Stimulated activated CD4-positive, alpha-beta T cell treated with anti-CD3 and anti-CD28 coated beads, Interleukin-12 subunit alpha, Interleukin-12 subunit beta, amount 100 ng/mL, for 48 hours (primary cell): ENCODE results near the gene P2RY14.

Experiments used
- DNase-seq, 3 donors: peaks; one replicate each; pipeline ENCODE4 v3.0.0-alpha.2; 2020; ENCODE audit warnings: low read depth in 2 of 3, low spot score in 1 of 3

P2RY14 gene

DNA sequence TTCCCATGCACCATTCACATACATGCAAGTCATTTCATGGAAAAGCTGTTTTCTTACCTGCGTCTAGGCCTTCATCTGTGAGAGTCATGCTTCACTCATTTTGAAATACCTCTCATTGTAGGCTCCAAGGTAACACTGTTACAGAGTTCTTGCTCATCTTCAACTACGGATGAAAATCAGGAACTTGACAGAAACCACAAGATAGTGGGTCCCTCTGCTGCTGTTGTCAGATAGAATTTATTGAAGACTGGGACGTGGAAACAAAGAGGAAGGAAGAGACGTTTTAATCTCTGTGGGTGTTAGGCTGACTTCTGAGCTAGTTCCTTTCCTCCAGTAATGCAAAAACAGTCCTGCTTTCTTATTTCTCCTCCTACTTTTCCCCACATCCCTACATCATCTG, at the start of gene P2RY14:
P2RY14 (minus strand) TSS at position 313 of the 400 bp plus-strand sequence. CDS start 64,226 bp downstream, outside the sequence.
- no peak for DNase-seq

GRCh38 chr3:151327571-151328198, 49.3 kb upstream of the P2RY14 start:
- no peak for DNase-seq

- DNase-seq: no peak
Measured at GRCh38 chr3:151322511-151322910, 44.2 kb upstream of the P2RY14 start.

- DNase-seq: no peak
Measured at GRCh38 chr3:151321526-151321925, 43.2 kb upstream of the P2RY14 start.

GRCh38 chr3:151320131-151320530, 41.8 kb upstream of the P2RY14 start:
- DNase-seq: no peak

DNA sequence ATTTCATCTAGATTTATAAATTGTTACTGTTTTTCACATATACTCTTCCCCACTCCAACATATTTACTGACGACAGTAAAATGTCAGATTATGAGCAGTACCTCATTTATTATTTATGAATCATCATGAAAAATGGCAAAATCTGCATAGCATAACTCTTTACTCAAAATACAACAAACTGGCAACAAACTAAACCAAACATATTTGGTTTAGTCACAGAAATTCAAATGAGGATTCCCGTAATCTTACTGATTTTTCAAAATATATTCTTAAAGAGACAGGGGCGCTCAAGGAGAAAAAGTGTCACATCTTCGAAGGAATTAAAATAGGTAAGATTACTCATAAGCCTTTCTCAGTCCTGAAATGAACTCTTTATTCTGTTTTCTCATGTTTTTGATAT, 41.3 kb upstream of the P2RY14 start:
- DNase-seq: no peak

- DNase-seq: no peak
Measured at GRCh38 chr3:151318991-151319390, 40.6 kb upstream of the P2RY14 start.

- DNase-seq: no peak
Measured at GRCh38 chr3:151318313-151318712, 40.0 kb upstream of the P2RY14 start.

GRCh38 chr3:151316267-151316991, 38.1 kb upstream of the P2RY14 start, which contains the start of gene GPR87:
Gene GPR87 (minus strand): TSS chr3:151316820. CDS start chr3:151300100, 16,720 bp downstream.
- DNase-seq: no peak

- DNase-seq: no peak
Measured at GRCh38 chr3:151315846-151316245, 37.5 kb upstream of the P2RY14 start.

- DNase-seq: no peak
Measured at GRCh38 chr3:151315136-151315535, 36.8 kb upstream of the P2RY14 start.

DNA sequence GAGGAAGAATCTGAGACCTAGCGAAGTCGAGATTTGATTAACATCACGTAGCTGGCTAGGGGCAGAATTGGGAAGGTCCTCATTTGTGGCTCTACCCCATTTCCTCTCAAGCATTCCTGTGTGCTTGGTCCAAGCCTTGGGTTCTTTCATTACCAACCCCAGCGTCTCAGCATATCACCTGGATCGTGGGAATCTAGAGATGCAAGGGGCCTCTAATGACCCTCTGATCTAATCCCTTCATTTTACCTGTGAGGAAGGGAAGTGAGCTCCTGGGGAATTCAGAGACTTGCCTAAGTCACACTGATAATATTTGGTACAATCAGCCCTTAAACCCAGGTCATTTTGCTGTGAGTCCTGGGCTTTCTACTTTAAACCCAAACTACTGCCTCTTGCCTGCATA, 36.3 kb upstream of the P2RY14 start:
- DNase-seq: no peak

GRCh38 chr3:151314137-151314536, 35.8 kb upstream of the P2RY14 start:
- no peak for DNase-seq

- no peak for DNase-seq
Measured at GRCh38 chr3:151312972-151313371, 34.6 kb upstream of the P2RY14 start.

GRCh38 chr3:151309566-151309965, 31.2 kb upstream of the P2RY14 start:
- DNase-seq: no peak

DNA sequence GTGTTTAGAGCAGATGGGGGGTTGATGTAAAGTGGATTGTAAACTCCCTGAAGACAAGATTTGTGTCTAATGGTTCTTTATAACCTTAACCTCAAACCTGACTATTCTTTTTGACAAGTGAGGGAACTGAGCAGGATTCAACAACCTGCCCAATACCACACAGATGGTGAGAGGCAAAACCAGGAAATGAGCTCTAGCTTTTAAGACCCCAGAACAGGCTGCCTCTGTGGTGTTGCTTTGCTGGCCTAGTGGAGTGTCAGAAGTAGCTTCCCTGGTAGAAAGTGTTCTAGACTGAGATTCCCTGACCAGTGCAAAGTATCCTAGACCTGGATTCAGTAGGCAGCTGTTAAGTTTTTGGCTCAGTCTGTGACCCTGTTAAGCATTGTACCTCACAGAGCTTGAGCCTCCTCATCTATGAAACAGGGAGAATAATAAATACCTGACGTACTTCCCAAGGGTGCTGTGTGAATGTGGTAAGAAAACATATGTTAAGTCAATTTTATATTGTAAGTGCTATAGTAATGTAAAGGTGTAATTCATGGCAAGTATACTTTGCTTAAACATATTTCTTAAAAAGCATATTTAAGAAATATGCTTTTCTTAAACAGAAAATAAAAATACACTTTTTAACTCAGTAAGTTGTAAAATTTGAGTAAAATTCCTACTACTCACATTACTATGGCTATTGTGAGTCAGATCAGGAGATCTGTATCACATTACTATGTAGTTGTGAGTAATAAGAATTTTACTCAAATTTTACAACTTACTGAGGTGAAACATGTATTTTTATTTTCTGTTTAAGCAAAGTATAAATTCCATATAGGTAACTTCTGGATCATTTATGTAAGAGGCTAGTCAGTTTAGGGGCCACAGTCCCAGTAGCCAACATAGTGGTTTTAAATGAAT, 29.5 kb upstream of the P2RY14 start:
- no peak for DNase-seq

DNA sequence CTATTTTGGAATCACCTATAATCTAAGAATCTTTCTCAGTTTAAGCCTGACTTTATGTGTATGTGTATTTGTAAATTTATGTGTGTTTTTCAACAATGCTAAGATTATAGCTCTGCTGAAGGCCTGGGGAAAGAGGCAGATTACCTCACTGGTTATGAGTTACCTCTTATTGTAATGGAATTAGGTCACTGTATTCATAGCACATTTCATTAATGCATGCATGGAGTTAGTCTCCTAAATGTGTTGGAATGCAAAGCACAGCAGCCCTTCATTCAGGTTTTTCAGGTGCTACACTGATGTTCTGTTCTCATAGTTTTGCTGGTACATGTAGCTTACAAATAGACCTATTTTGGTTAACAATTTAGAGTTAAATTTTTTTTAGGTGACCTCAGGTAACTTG, 28.8 kb upstream of the P2RY14 start:
- no peak for DNase-seq

GRCh38 chr3:151306168-151306810, 27.9 kb upstream of the P2RY14 start:
- DNase-seq: no peak

GRCh38 chr3:151305775-151306151, 27.4 kb upstream of the P2RY14 start:
- DNase-seq: no peak

DNA sequence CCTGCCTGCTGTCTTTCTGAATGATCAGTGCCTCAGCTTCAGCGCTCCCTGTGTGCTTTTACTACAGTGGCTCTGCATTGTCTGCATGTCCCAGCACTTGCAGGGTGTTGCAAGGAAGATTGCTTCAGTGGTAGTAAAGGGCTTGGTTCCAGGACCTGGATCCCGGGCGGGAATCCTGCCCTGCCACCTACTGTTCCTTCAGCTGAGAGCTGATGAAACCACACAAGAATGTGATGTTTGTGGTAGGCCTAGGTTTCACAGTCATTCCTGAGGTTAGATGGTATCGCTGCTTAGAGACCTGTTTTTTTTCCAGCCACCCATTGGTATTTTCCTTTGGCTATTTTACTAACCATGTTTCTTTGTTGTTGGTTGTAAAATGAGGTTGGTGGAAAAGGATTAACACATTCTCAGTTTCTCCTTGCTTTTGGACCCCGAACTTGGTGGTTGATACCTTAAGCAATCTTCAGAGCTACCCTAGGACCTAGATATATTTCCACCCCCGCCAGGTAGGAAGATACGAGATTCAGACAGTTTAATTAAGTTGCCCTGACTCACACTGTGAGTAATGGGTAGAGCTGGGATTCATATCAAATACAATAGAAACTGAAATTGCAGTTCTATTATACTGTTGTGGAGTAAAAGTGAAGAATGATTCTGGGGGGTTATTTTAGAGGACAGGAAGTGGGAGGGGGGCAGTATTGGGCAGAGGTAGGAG, 26.9 kb upstream of the P2RY14 start:
- no peak for DNase-seq

- DNase-seq: no peak
Measured at GRCh38 chr3:151303751-151304150, 25.4 kb upstream of the P2RY14 start.
